OCI-LY1 (cell line): ENCODE measurements around the gene NELFA.

Experiments used
- H2AFZ ChIP-seq: fragments of 200-600 bp; sonication (generic), shearing (Covaris generic); 2 replicates; pipeline ENCODE4 v1.6.0; 2014; ENCODE audit warnings: antibody characterized with exemption, mild to moderate bottlenecking, low read length
- H3F3A ChIP-seq: fragments of 200-600 bp; sonication (generic), shearing (Covaris generic); 2 replicates; pipeline ENCODE4 v1.6.0; 2014; ENCODE audit warnings: mild to moderate bottlenecking, antibody characterized with exemption, low read length, moderate library complexity; ENCODE audit not compliant: insufficient read depth
- H3K27ac ChIP-seq: fragments of 200-600 bp; sonication (generic); 2 replicates; pipeline ENCODE4 v1.5.1; 2014; ENCODE audit warnings: low read length, mixed run types, mild to moderate bottlenecking, low read depth; ENCODE audit not compliant: poor library complexity, severe bottlenecking
- H3K27me3 ChIP-seq: fragments of 200-600 bp; sonication (generic); 2 replicates; pipeline ENCODE4 v1.6.0; 2014; ENCODE audit warnings: antibody characterized with exemption, mild to moderate bottlenecking, low read length, moderate library complexity; ENCODE audit not compliant: insufficient read depth
- H3K36me3 ChIP-seq: fragments of 200-600 bp; sonication (generic); 2 replicates; pipeline ENCODE4 v1.6.1; 2014; ENCODE audit warnings: mild to moderate bottlenecking, antibody characterized with exemption, low read length, moderate library complexity, mixed read lengths; ENCODE audit not compliant: insufficient read depth
- H3K4me1 ChIP-seq: fragments of 200-600 bp; sonication (generic); 2 replicates; pipeline ENCODE4 v1.5.1; 2014; ENCODE audit warnings: mild to moderate bottlenecking, low read length, moderate library complexity; ENCODE audit not compliant: insufficient read depth, severe bottlenecking
- H3K4me2 ChIP-seq: fragments of 200-600 bp; sonication (generic), shearing (Covaris generic); 2 replicates; pipeline ENCODE4 v1.6.1; 2014; ENCODE audit warnings: low read length
- H3K4me3 ChIP-seq: fragments of 200-600 bp; sonication (generic); 2 replicates; pipeline ENCODE4 v1.5.1; 2014; ENCODE audit warnings: low read length, low read depth, mild to moderate bottlenecking, mixed read lengths; ENCODE audit not compliant: poor library complexity, severe bottlenecking
- H3K79me2 ChIP-seq: fragments of 200-600 bp; shearing (Covaris generic); 2 replicates; pipeline ENCODE4 v1.6.1; 2016; ENCODE audit warnings: mixed run types, low read length, mixed read lengths; ENCODE audit not compliant: insufficient read depth
- H3K9ac ChIP-seq: fragments of 200-600 bp; sonication (generic), shearing (Covaris generic); 2 replicates; pipeline ENCODE4 v1.6.1; 2014; ENCODE audit warnings: mild to moderate bottlenecking, low read length, mixed read lengths
- H3K9me2 ChIP-seq: fragments of 200-600 bp; sonication (generic), shearing (Covaris generic); 2 replicates; pipeline ENCODE4 v1.6.1; 2014; ENCODE audit warnings: low read depth, mild to moderate bottlenecking, low read length, mixed read lengths
- H3K9me3 ChIP-seq: fragments of 200-600 bp; shearing (Covaris generic); 2 replicates; pipeline ENCODE4 v1.6.1; 2014; ENCODE audit warnings: low read length, mixed read lengths
- H4K20me1 ChIP-seq: fragments of 200-600 bp; sonication (generic), shearing (Covaris generic); 2 replicates; pipeline ENCODE4 v1.6.0; 2016; ENCODE audit warnings: mild to moderate bottlenecking, low read length; ENCODE audit not compliant: insufficient read depth
- CTCF ChIP-seq: fragments of 200-600 bp; sonication (generic), shearing (Covaris generic); IDR thresholded peaks from 2 replicates; pipeline ENCODE4 v1.5.1; 2017; ENCODE audit warnings: mild to moderate bottlenecking, antibody characterized with exemption, low read length, moderate library complexity, mixed read lengths
- EZH2 ChIP-seq: fragments of 200-600 bp; sonication (generic), shearing (Covaris generic); IDR thresholded peaks from 2 replicates; pipeline ENCODE4 v1.8.0; 2017; ENCODE audit warnings: borderline replicate concordance, mixed run types, mild to moderate bottlenecking, antibody characterized with exemption, low read length, moderate library complexity, mixed read lengths

Gene NELFA

GRCh38 chr4:2051086-2051485 lies 42.3 kb upstream of the NELFA start:
- Histone ChIP-seq H3K36me3 (no peaks in the 10 kb centered on the region), H3K9me3 (no peaks in the 10 kb centered on the region), H3K4me1 (no peaks in the 10 kb centered on the region), H3K4me3 (no peak overlapping the region), H3K27me3 (no peaks in the 10 kb centered on the region), H2AFZ (no peak overlapping the region), H3K4me2 (no peak overlapping the region), H3K9me2 (no peaks in the 10 kb centered on the region), H3K79me2 (no peaks in the 10 kb centered on the region), H3K9ac (no peak overlapping the region), H3F3A (no peaks in the 10 kb centered on the region), H4K20me1 (no peaks in the 10 kb centered on the region), H3K27ac (no peak overlapping the region)
- TF ChIP-seq CTCF (no peak), EZH2 (no peak)

- H3K9ac ChIP-seq = no peak overlapping the region
- TF ChIP-seq EZH2 (no peak), CTCF (no peak)
- H3K4me2 ChIP-seq = no peak overlapping the region
- no peaks in the 10 kb centered on the region for H3K9me3 ChIP-seq
- no peaks in the 10 kb centered on the region for H3K79me2 ChIP-seq
- no peaks in the 10 kb centered on the region for H3K36me3 ChIP-seq
- H4K20me1 ChIP-seq = no peaks in the 10 kb centered on the region
- no peak overlapping the region for H3K4me3 ChIP-seq
- H3K27ac ChIP-seq = no peak overlapping the region
- H3F3A ChIP-seq = no peaks in the 10 kb centered on the region
- H3K9me2 ChIP-seq = no peaks in the 10 kb centered on the region
- no peaks in the 10 kb centered on the region for H3K27me3 ChIP-seq
- H2AFZ ChIP-seq = no peak overlapping the region
- no peaks in the 10 kb centered on the region for H3K4me1 ChIP-seq
Observed at GRCh38 chr4:2049811-2050210, 41.0 kb upstream of the NELFA start.

GRCh38 chr4:2049381-2049780 lies 40.6 kb upstream of the NELFA start:
- no peak overlapping the region for H3K4me3 ChIP-seq

More at GRCh38 chr4:2049381-2049780, 40.6 kb upstream of the NELFA start:
- Histone ChIP-seq H3K9me3 (no peaks in the 10 kb centered on the region), H3K79me2 (no peaks in the 10 kb centered on the region), H3K4me2 (no peak overlapping the region), H3K9ac (no peak overlapping the region), H3K27ac (no peak overlapping the region), H3K4me1 (no peaks in the 10 kb centered on the region), H3K27me3 (no peaks in the 10 kb centered on the region), H3F3A (no peaks in the 10 kb centered on the region), H4K20me1 (no peaks in the 10 kb centered on the region), H3K36me3 (no peaks in the 10 kb centered on the region), H2AFZ (no peak overlapping the region), H3K9me2 (no peaks in the 10 kb centered on the region)
- no peak for TF ChIP-seq CTCF
- TF ChIP-seq EZH2 = no peak
